WTC11 (cell line): ENCODE data around the gene ADCY2. TPM values are rescaled to one million over a fixed set of nuclear protein-coding genes. Genes with fewer than 3 reads are reported as not detected.

Source experiments
- ATAC-seq: fragments of 200-7000 bp; cut with Tn5 transposase; 2 replicates; pipeline ENCODE4 v1.10.0; 2021; ENCODE audit warnings: mild to moderate bottlenecking, moderate library complexity
- CTCF ChIA-PET: fragments of 300-600 bp; sonication (Branson Sonifier 250); formaldehyde crosslinking; loops from one replicate; lab custom pipeline; 2021; ENCODE audit warnings: antibody characterized with exemption; lab: Charles Lee
- POLR2A ChIA-PET: fragments of 350-600 bp; sonication (Branson Sonifier 250); formaldehyde crosslinking; loops from one replicate; lab custom pipeline; 2021; ENCODE audit warnings: antibody characterized with exemption; lab: Charles Lee
- DNase-seq: peaks from one replicate; pipeline ENCODE4 v3.0.0; 2021; ENCODE audit warnings: low spot score
- H3K27ac Mint-ChIP-seq: 2 replicates; pipeline ENCODE4 v1.8.0; 2021; ENCODE audit warnings: mixed read lengths
- H3K27me3 Mint-ChIP-seq: 2 replicates; pipeline ENCODE4 v1.8.0; 2021; ENCODE audit warnings: low read depth, mild to moderate bottlenecking, moderate library complexity, mixed read lengths
- H3K36me3 Mint-ChIP-seq: 2 replicates; pipeline ENCODE4 v1.8.0; 2021; ENCODE audit warnings: mixed read lengths
- H3K4me1 Mint-ChIP-seq: 2 replicates; pipeline ENCODE4 v1.8.0; 2022; ENCODE audit warnings: mixed read lengths
- H3K4me3 Mint-ChIP-seq: 2 replicates; pipeline ENCODE4 v1.8.0; 2021; ENCODE audit warnings: mild to moderate bottlenecking, moderate library complexity, mixed read lengths
- H3K9me3 Mint-ChIP-seq: 2 replicates; pipeline ENCODE4 v1.8.0; 2021; ENCODE audit warnings: mixed read lengths
- ATF1 ChIP-seq: sonication (generic); formaldehyde crosslinking; IDR thresholded peaks from 2 replicates; pipeline ENCODE4 v1.8.1; 2023; ENCODE audit warnings: mild to moderate bottlenecking, moderate library complexity, missing genetic modification reagents
- ATF6 ChIP-seq: sonication (generic); formaldehyde crosslinking; IDR thresholded peaks from 2 replicates; pipeline ENCODE4 v1.8.1; 2023; ENCODE audit warnings: mild to moderate bottlenecking, missing genetic modification reagents
- ELF4 ChIP-seq: sonication (generic); formaldehyde crosslinking; IDR thresholded peaks from 2 replicates; pipeline ENCODE4 v1.8.1; 2022; ENCODE audit warnings: low read depth, mild to moderate bottlenecking, moderate library complexity, missing genetic modification reagents
- EMX1 ChIP-seq: fragments of 250-450 bp; sonication (Bioruptor Pico); IDR thresholded peaks from 2 replicates; pipeline ENCODE4 v1.8.0; 2021; ENCODE audit warnings: mild to moderate bottlenecking
- ERG ChIP-seq: fragments of 250-450 bp; sonication (Bioruptor Pico); IDR thresholded peaks from 2 replicates; pipeline ENCODE4 v1.8.0; 2021; ENCODE audit warnings: mild to moderate bottlenecking
- IRF2 ChIP-seq: sonication (generic); formaldehyde crosslinking; IDR thresholded peaks from 2 replicates; pipeline ENCODE4 v1.8.0; 2022; ENCODE audit warnings: low read depth, missing genetic modification reagents, borderline replicate concordance
- MAX ChIP-seq: sonication (generic); formaldehyde crosslinking; IDR thresholded peaks from 2 replicates; pipeline ENCODE4 v1.8.0; 2022; ENCODE audit warnings: mild to moderate bottlenecking, missing genetic modification reagents
- MLX ChIP-seq: sonication (generic); formaldehyde crosslinking; IDR thresholded peaks from 2 replicates; pipeline ENCODE4 v1.8.1; 2023; ENCODE audit warnings: mild to moderate bottlenecking, missing genetic modification reagents, moderate library complexity
- MXD4 ChIP-seq: fragments of 250-450 bp; sonication (Bioruptor Pico); IDR thresholded peaks from 2 replicates; pipeline ENCODE4 v1.8.0; 2021; ENCODE audit warnings: mild to moderate bottlenecking, moderate library complexity, borderline replicate concordance
- NR2C2 ChIP-seq: sonication (generic); formaldehyde crosslinking; IDR thresholded peaks from 2 replicates; pipeline ENCODE4 v1.8.0; 2022; ENCODE audit warnings: mild to moderate bottlenecking, missing genetic modification reagents
- PRDM15 ChIP-seq: sonication (generic); formaldehyde crosslinking; IDR thresholded peaks from 2 replicates; pipeline ENCODE4 v1.8.0; 2022; ENCODE audit warnings: missing genetic modification reagents
- SP1 ChIP-seq: sonication (generic); formaldehyde crosslinking; conservative IDR thresholded peaks from 2 replicates; pipeline ENCODE4 v1.8.1; 2022; ENCODE audit warnings: missing genetic modification reagents
- TEAD1 ChIP-seq: sonication (generic); formaldehyde crosslinking; IDR thresholded peaks from 2 replicates; pipeline ENCODE4 v1.8.0; 2022; ENCODE audit warnings: mild to moderate bottlenecking, missing genetic modification reagents
- USF2 ChIP-seq: sonication (generic); formaldehyde crosslinking; IDR thresholded peaks from 2 replicates; pipeline ENCODE4 v1.8.1; 2023; ENCODE audit warnings: mild to moderate bottlenecking, missing genetic modification reagents, moderate library complexity
- ZNF671 ChIP-seq: fragments of 250-450 bp; sonication (Bioruptor Pico); IDR thresholded peaks from 2 replicates; pipeline ENCODE4 v1.8.0; 2021; ENCODE audit warnings: mild to moderate bottlenecking
- ZSCAN18 ChIP-seq: fragments of 250-450 bp; sonication (Bioruptor Pico); IDR thresholded peaks from 2 replicates; pipeline ENCODE4 v2.1.2; 2022; ENCODE audit warnings: mild to moderate bottlenecking, moderate library complexity
- total RNA-seq: library from RNA; stranded (reverse); gene quantifications from 3 replicates; pipeline ENCODE4 v1.2.3, GENCODE V29; 2021
- TF ChIP-seq, protein P1 (sequence below): fragments of 250-450 bp; sonication (Bioruptor Pico); IDR thresholded peaks from 2 replicates; pipeline ENCODE4 v1.9.0; 2021; ENCODE audit warnings: mild to moderate bottlenecking, borderline replicate concordance
- TF ChIP-seq, protein P2 (sequence below): sonication (generic); formaldehyde crosslinking; IDR thresholded peaks from 2 replicates; pipeline ENCODE4 v1.8.1; 2023; ENCODE audit warnings: mild to moderate bottlenecking, missing genetic modification reagents, borderline replicate concordance
- TF ChIP-seq, protein P3 (sequence below): fragments of 250-450 bp; sonication (Bioruptor Pico); IDR thresholded peaks from 2 replicates; pipeline ENCODE4 v1.9.0; 2021; ENCODE audit warnings: mild to moderate bottlenecking

Gene ADCY2
- total RNA-seq, 1 experiment from 2014 or later: 142 TPM

DNA sequence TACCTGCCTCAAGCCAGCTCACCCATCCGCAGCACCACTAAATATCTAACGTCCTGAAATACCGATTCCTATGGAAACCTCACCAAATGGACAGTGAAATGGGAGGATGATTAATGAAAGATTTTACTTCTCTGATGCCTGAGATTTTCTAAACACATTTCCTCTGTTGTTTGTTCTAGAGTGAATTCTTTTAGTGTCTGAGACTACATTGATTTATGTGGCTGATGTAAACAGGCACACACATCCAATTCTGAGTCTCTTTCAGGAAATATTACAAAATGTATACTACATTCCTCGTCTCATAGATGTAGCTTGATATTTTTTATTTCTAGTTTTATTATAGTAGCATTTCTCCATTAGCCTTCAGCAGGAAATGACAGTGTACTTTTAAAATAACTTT lies 20.5 kb upstream of the ADCY2 start:
- POLR2A ChIA-PET: no interaction called here
- TF ChIP-seq ERG (CRISPR knock-in tag) (no peak), USF2 (CRISPR knock-in tag) (no peak), NR2C2 (CRISPR knock-in tag) (no peak), MAX (no peak), SP1 (CRISPR knock-in tag) (no peak), ZSCAN18 (CRISPR knock-in tag) (no peak), ZNF671 (CRISPR knock-in tag) (no peak), MXD4 (CRISPR knock-in tag) (no peak), MLX (CRISPR knock-in tag) (no peak), TEAD1 (no peak), IRF2 (CRISPR knock-in tag) (no peak), ATF1 (CRISPR knock-in tag) (no peak), ELF4 (no peak), ATF6 (no peak), EMX1 (no peak), PRDM15 (CRISPR knock-in tag) (no peak)
- TF ChIP-seq, protein P1, sequence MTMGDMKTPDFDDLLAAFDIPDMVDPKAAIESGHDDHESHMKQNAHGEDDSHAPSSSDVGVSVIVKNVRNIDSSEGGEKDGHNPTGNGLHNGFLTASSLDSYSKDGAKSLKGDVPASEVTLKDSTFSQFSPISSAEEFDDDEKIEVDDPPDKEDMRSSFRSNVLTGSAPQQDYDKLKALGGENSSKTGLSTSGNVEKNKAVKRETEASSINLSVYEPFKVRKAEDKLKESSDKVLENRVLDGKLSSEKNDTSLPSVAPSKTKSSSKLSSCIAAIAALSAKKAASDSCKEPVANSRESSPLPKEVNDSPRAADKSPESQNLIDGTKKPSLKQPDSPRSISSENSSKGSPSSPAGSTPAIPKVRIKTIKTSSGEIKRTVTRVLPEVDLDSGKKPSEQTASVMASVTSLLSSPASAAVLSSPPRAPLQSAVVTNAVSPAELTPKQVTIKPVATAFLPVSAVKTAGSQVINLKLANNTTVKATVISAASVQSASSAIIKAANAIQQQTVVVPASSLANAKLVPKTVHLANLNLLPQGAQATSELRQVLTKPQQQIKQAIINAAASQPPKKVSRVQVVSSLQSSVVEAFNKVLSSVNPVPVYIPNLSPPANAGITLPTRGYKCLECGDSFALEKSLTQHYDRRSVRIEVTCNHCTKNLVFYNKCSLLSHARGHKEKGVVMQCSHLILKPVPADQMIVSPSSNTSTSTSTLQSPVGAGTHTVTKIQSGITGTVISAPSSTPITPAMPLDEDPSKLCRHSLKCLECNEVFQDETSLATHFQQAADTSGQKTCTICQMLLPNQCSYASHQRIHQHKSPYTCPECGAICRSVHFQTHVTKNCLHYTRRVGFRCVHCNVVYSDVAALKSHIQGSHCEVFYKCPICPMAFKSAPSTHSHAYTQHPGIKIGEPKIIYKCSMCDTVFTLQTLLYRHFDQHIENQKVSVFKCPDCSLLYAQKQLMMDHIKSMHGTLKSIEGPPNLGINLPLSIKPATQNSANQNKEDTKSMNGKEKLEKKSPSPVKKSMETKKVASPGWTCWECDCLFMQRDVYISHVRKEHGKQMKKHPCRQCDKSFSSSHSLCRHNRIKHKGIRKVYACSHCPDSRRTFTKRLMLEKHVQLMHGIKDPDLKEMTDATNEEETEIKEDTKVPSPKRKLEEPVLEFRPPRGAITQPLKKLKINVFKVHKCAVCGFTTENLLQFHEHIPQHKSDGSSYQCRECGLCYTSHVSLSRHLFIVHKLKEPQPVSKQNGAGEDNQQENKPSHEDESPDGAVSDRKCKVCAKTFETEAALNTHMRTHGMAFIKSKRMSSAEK (CRISPR knock-in tag): no peak
- TF ChIP-seq, protein P2, sequence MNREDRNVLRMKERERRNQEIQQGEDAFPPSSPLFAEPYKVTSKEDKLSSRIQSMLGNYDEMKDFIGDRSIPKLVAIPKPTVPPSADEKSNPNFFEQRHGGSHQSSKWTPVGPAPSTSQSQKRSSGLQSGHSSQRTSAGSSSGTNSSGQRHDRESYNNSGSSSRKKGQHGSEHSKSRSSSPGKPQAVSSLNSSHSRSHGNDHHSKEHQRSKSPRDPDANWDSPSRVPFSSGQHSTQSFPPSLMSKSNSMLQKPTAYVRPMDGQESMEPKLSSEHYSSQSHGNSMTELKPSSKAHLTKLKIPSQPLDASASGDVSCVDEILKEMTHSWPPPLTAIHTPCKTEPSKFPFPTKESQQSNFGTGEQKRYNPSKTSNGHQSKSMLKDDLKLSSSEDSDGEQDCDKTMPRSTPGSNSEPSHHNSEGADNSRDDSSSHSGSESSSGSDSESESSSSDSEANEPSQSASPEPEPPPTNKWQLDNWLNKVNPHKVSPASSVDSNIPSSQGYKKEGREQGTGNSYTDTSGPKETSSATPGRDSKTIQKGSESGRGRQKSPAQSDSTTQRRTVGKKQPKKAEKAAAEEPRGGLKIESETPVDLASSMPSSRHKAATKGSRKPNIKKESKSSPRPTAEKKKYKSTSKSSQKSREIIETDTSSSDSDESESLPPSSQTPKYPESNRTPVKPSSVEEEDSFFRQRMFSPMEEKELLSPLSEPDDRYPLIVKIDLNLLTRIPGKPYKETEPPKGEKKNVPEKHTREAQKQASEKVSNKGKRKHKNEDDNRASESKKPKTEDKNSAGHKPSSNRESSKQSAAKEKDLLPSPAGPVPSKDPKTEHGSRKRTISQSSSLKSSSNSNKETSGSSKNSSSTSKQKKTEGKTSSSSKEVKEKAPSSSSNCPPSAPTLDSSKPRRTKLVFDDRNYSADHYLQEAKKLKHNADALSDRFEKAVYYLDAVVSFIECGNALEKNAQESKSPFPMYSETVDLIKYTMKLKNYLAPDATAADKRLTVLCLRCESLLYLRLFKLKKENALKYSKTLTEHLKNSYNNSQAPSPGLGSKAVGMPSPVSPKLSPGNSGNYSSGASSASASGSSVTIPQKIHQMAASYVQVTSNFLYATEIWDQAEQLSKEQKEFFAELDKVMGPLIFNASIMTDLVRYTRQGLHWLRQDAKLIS (CRISPR knock-in tag): no peak
- TF ChIP-seq, protein P3, sequence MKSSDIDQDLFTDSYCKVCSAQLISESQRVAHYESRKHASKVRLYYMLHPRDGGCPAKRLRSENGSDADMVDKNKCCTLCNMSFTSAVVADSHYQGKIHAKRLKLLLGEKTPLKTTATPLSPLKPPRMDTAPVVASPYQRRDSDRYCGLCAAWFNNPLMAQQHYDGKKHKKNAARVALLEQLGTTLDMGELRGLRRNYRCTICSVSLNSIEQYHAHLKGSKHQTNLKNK (CRISPR knock-in tag): no peak

More for the DNA sequence above, 20.5 kb upstream of the ADCY2 start:
- CTCF ChIA-PET: no interaction called here
- Mint-ChIP-seq H3K4me1 (peaks cover 5% of the 10 kb centered on the region; the same call in 1 of the 2 replicates), H3K27me3 (peaks cover 4% of the 10 kb centered on the region), H3K9me3 (peaks cover 15% of the 10 kb centered on the region), H3K27ac (no peak overlapping the region), H3K36me3 (peaks cover 17% of the 10 kb centered on the region), H3K4me3 (no peak overlapping the region)
- DNase-seq (no peak), ATAC-seq (no peak)
